GM19395 (cell line): ENCODE measurements around the gene KLRC3.
"Not testable (repeated sequence)": the region's sequence is repeated elsewhere in the genome, so short reads cannot be mapped to it uniquely, and the experiment has no call there.

Experiments
- ATAC-seq: cut with Tn5 transposase; IDR thresholded peaks from one replicate; pipeline ENCODE4 v1.9.1; 2021; ENCODE audit warnings: mild to moderate bottlenecking, moderate library complexity; ENCODE audit not compliant: unreplicated experiment

KLRC3 gene

GRCh38 chr12:10404798-10405197, 15.6 kb downstream of the KLRC3 start:
- ATAC-seq, result no peak

- ATAC-seq, result no peak
Observed at GRCh38 chr12:10400829-10401228, 19.6 kb downstream of the KLRC3 start.

- ATAC-seq, result no peak
Observed at GRCh38 chr12:10398168-10398567, 22.2 kb downstream of the KLRC3 start.

DNA sequence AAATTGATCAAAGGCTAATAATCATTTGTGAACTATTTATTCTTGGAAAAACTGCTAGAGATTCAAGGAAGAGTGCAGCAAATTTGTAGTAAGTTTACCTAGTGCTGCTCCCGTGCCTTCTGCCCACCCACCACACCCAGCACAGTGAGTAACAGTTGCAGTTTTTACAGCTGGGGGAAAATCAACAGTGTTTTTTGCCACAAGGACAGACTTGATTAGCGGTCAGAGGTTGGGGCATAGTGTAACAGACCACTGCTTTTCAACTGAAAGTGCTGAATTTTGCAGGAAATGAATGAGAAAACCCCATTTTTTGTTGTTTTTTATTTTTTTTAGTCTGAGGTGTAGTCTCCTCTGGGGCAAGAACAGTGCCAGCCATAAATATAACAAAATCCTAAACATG, 23.1 kb downstream of the KLRC3 start:
- no peak for ATAC-seq

DNA sequence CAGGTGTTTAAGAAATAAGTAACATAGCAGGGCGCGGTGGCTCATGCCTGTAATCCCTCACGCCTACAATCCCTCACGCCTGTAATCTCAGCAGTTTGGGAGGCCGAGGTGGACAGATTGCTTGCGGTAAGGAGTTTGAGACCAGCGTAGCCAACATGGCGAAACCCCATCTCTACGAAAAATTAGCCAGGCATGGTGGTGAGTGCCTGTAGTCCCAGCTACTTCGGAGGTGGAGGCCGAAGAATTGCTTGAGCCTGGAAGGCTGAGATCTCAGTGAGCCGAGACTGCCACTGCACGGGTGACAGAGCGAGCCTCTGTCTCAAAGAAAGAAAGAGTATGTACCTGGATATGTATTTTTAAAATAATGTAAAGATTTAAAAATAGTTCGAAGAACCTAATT, 24.2 kb downstream of the KLRC3 start:
- ATAC-seq, result not testable (repeated sequence)

DNA sequence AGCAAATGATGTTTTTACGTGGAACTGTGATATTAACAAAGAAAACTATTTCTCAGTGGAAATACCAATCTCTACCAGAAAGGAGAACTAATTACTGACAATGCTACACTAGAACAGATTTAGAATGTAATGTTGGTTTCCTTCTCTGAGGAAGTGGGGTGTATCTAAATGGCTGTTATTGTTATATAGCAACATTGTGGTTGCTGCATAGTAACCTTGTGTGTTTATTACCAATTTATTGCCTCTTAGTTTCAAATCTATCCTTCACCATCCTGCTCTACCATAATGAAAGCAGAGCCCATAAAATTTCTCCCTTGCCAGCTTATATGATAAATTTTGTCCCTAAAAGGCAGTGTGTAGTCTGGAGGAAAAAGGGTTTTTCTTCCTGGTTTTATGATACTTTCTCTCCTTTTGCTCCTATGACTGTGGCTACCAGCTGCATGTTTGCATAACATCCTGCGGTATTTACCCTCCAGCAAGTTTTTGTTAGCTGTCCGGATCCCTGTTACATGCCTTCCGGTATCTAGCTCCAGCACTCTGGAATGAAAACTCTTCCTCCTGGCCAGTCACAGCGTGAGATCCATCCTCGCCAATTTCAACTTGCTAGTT, 24.9 kb downstream of the KLRC3 start:
- ATAC-seq, result peak; percentile 75

DNA sequence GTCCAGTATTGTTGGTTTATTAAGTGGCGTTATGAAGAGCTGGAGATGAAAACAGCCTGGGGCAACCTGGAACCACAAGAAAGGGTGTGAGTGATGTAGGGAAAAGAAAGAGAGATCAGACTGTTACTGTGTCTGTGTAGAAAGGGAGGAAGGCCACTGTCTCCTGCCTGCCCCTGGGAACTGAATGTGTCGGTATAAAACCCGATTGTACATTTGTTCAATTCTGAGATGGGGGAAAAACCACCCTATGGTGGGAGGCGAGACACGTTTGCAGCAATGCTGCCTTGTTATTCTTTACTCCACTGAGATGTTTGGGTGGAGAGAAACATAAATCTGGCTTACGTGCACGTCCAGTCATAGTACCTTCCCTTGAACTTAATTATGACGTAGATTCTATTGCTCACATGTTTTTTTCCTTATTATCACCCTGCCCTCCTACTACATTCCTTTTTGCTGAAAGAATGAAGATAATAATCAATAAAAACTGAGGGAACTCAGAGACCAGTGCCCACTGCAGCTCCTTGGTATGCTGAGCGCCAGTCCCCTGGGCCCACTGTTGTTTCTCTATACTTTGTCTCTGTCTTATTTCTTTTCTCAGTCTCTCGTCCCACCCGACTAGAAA, 25.8 kb downstream of the KLRC3 start:
- not testable (repeated sequence) for ATAC-seq

GRCh38 chr12:10393291-10393690, 27.1 kb downstream of the KLRC3 start:
- no peak for ATAC-seq

- peak; percentile 70 for ATAC-seq
Observed at GRCh38 chr12:10392394-10392930, 27.9 kb downstream of the KLRC3 start.

DNA sequence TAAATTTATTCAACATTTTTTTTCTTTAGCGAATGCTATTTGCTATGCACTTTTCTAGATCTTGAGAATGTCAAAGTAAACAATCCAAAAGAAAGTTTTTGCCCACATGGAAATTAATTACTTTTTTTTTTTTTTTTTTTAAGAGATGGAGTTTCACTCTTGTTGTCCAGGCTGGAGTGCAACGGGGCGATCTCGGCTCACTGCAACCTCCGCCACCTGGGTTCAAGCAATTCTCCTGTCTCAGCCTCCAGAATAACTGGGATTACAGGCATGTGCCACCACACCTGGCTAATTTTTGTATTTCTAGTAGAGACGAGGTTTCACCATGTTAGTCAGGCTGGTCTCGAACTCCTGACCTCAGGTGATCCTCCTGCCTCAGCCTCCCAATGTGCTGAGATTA, 29.4 kb downstream of the KLRC3 start:
- ATAC-seq, result not testable (repeated sequence)

GRCh38 chr12:10389904-10390303, 30.5 kb downstream of the KLRC3 start, which contains the start of gene KLRK1:
Gene KLRK1 (minus strand): TSS chr12:10390041. CDS start chr12:10388810, 1,231 bp downstream.
- ATAC-seq, result no peak

- ATAC-seq, result no peak
Observed at GRCh38 chr12:10388624-10389413, 31.6 kb downstream of the KLRC3 start.

DNA sequence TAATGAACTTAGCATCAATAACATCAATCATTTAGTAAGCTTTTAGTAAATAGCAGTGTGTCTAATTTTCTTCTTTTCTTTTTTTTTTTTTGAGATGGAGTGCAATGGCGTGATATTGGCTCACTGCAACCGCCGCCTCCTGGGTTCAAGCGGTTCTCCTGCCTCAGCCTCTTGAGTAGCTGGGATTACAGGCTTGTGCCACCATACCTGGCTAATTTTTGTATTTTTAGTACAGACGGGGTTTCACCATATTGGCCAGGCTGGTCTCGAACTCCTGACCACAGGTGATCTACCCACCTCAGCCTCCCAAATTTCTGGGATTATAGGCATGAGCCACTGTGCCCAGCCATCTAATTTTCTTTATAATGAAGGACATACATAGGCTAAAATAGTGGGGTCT, 32.9 kb downstream of the KLRC3 start:
- ATAC-seq, result not testable (repeated sequence)

DNA sequence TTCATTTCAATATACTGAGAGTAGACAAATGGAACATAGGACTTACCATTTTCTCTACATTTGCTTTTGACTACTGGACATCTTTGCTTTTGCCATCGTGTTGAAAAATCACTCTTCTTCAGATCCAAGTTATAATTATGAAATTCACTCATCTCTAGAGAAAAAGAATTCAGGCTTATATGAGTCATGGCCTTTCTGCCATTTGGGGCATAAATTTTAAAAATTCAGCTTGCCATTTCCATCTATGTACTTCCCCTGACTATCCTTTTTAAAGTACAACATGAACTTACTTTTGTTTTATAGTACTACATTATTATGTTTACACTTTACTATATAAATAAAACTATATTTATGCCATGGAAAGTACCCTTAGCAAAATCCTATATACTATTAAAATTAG, 33.5 kb downstream of the KLRC3 start:
- no peak for ATAC-seq

- ATAC-seq, result no peak
Observed at GRCh38 chr12:10385166-10385613, 35.2 kb downstream of the KLRC3 start.

GRCh38 chr12:10384191-10384590, 36.2 kb downstream of the KLRC3 start:
- ATAC-seq, result no peak

DNA sequence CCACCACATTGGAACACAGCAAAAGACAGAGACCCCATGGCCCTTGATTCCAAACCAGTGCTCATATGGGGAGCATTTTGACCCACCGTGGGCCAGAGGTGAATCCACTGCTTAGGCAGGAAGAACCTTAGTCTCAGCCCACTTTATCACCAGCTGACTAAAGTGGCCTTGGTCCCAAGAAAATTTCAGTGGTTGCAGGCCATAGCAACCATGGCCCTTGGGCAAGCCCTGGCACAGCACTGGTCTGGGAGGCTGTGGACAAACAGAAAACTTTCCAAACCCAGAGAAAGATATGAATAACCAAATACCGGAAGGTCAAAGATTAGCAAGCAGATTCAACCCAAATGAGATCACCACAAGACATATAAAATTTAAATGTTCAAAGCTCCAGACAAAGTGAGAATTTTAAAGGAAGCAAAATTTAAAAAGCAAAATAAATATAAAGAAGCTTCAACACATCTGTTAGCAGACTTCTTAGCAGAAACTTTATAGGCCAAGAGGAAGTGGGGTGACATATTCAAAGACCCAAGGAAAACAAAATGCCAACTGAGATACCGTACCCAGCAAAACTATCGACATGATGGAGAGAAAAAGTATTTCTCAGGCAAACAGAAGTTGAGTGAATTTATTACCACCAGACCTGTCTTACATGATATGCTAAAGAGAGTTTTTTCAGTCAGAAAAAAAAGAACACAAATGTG, 38.3 kb downstream of the KLRC3 start:
- ATAC-seq, result no peak

GRCh38 chr12:10378737-10379136, 41.7 kb downstream of the KLRC3 start:
- ATAC-seq, result not testable (repeated sequence)

DNA sequence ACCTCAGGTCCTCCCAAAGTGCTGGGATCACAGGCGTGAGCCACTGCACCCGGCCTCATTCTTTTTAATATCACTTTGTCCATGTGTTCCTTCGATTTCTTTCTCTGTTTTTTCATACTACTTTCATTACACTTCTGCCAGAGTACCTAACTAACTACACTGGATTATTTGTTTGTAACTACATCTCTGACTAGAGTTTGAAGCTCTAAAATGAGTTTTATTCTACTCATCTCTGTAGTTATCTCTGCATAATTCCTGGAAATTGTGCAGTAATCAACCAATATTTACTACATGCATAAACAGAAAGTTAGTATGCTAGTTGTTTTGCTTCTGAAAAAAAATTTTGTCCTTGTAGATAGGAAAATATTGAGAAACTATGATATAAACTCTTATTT, 45.8 kb downstream of the KLRC3 start:
- ATAC-seq, result no peak

GRCh38 chr12:10372559-10372958, 47.8 kb downstream of the KLRC3 start:
- no peak for ATAC-seq
